ENCODE data around the gene CPXM2. TPM values are rescaled to one million over a fixed set of nuclear protein-coding genes. Genes with fewer than 3 reads are reported as not detected.

The CPXM2 gene
- total and polyA plus RNA-seq, 2 donors (not counting 1 experiment from before 2014, with no cell fraction given) = not detected

GRCh38 chr10:123878666-123879303, 12.8 kb downstream of the CPXM2 start:
- Histone ChIP-seq H3K27ac (ENCODE audit: low read length in 2 of 2) (no peak overlapping the region), H3K4me3 (ENCODE audit: control extremely low read depth in 1 of 5, extremely low read depth in 1 of 5, insufficient read depth in 1 of 5, low read depth in 2 of 5, low read length in 4 of 5) (no peak overlapping the region), H3K36me3 (replicated peaks in 1 of 2; ENCODE audit: control extremely low read depth in 1 of 2, control insufficient read depth in 1 of 2, extremely low read depth in 1 of 2, insufficient read depth in 2 of 2, low read length in 1 of 2) (no peaks in the 10 kb centered on the region), H3K27me3 (replicated peaks in 1 of 4; ENCODE audit: control extremely low read depth in 1 of 4, control insufficient read depth in 3 of 4, insufficient read depth in 4 of 4, low read length in 3 of 4) (no peaks in the 10 kb centered on the region), H3K4me1 (ENCODE audit: control insufficient read depth in 2 of 2, insufficient read depth in 2 of 2, low read length in 2 of 2) (no peaks in the 10 kb centered on the region), H2AFZ (ENCODE audit: insufficient read depth, low read depth, low read length, poor library complexity, severe bottlenecking) (no peak overlapping the region), H3K79me2 (ENCODE audit: control insufficient read depth, insufficient read depth, low read length) (no peaks in the 10 kb centered on the region), H3K9ac (ENCODE audit: low read length) (no peak overlapping the region), H3K9me3 (ENCODE audit: control extremely low read depth in 1 of 3, control insufficient read depth in 2 of 3, insufficient read depth in 1 of 3, low read length in 2 of 3) (peaks cover 0 to 2% (median 0%) of the 10 kb centered on the region in 3 donors), H4K20me1 (ENCODE audit: control insufficient read depth, insufficient read depth, low read length, poor library complexity, severe bottlenecking) (no peaks in the 10 kb centered on the region), H3K4me2 (replicated peaks; ENCODE audit: low read depth, low read length, poor library complexity, severe bottlenecking) (no peak overlapping the region)
- Mint-ChIP-seq H3K27ac (no peak overlapping the region), H3K4me3 (no peak overlapping the region), H3K9me3 (ENCODE audit: insufficient read depth) (no peaks in the 10 kb centered on the region), H3K4me1 (no peaks in the 10 kb centered on the region), H3K27me3 (no peaks in the 10 kb centered on the region)
- DNase-seq (no peak), ATAC-seq (ENCODE audit: low read depth) (no peak)
- CTCF ChIA-PET = no interaction called here
- WGBS (ENCODE audit: insufficient coverage) = 84% methylated on average over 5 of the region's 7 CpGs
- TF ChIP-seq CTCF (IDR thresholded peaks at IDR 0.05) (no peak), EZH2 (IDR thresholded peaks at IDR 0.05; ENCODE audit: borderline replicate concordance, insufficient read depth, low read depth, low read length, poor library complexity, severe bottlenecking) (no peak)
- POLR2A ChIA-PET = no interaction called here
- intact Hi-C loops (cut with micrococcal nuclease) = loop anchor here (5.0 kb wide), 1 partner anchor 1144 kb away; no protein-coding TSS in a partner anchor

GRCh38 chr10:123870260-123870659, 21.3 kb downstream of the CPXM2 start:
- Histone ChIP-seq H3K4me1 (ENCODE audit: control insufficient read depth in 2 of 2, insufficient read depth in 2 of 2, low read length in 2 of 2) (no peaks in the 10 kb centered on the region), H3K79me2 (ENCODE audit: control insufficient read depth, insufficient read depth, low read length) (no peaks in the 10 kb centered on the region), H3K27ac (ENCODE audit: low read length in 2 of 2) (no peak overlapping the region), H4K20me1 (ENCODE audit: control insufficient read depth, insufficient read depth, low read length, poor library complexity, severe bottlenecking) (no peaks in the 10 kb centered on the region), H3K9me3 (ENCODE audit: control extremely low read depth in 1 of 3, control insufficient read depth in 2 of 3, insufficient read depth in 1 of 3, low read length in 2 of 3) (no peaks in the 10 kb centered on the region), H2AFZ (ENCODE audit: insufficient read depth, low read depth, low read length, poor library complexity, severe bottlenecking) (no peak overlapping the region), H3K36me3 (replicated peaks in 1 of 2; ENCODE audit: control extremely low read depth in 1 of 2, control insufficient read depth in 1 of 2, extremely low read depth in 1 of 2, insufficient read depth in 2 of 2, low read length in 1 of 2) (no peaks in the 10 kb centered on the region), H3K27me3 (replicated peaks in 1 of 4; ENCODE audit: control extremely low read depth in 1 of 4, control insufficient read depth in 3 of 4, insufficient read depth in 4 of 4, low read length in 3 of 4) (peaks cover 0 to 2% (median 0%) of the 10 kb centered on the region in 4 experiments), H3K9ac (ENCODE audit: low read length) (no peak overlapping the region), H3K4me3 (ENCODE audit: control extremely low read depth in 1 of 5, extremely low read depth in 1 of 5, insufficient read depth in 1 of 5, low read depth in 2 of 5, low read length in 4 of 5) (no peak overlapping the region), H3K4me2 (replicated peaks; ENCODE audit: low read depth, low read length, poor library complexity, severe bottlenecking) (no peak overlapping the region)
- Mint-ChIP-seq H3K9me3 (ENCODE audit: insufficient read depth) (no peaks in the 10 kb centered on the region), H3K27me3 (peaks cover 13% of the 10 kb centered on the region), H3K4me1 (no peaks in the 10 kb centered on the region), H3K27ac (no peak overlapping the region), H3K4me3 (no peak overlapping the region)
- WGBS (ENCODE audit: insufficient coverage) = 66% methylated on average over 7 of the region's 8 CpGs
- DNase-seq (no peak), ATAC-seq (ENCODE audit: low read depth) (no peak)
- CTCF ChIA-PET = no interaction called here
- intact Hi-C loops (cut with micrococcal nuclease) = no loop called here
- no peak for TF ChIP-seq EZH2 (IDR thresholded peaks at IDR 0.05; ENCODE audit: borderline replicate concordance, insufficient read depth, low read depth, low read length, poor library complexity, severe bottlenecking)
- TF ChIP-seq CTCF (IDR thresholded peaks at IDR 0.05) = no peak
- POLR2A ChIA-PET = no interaction called here
